Measurements from ENCODE around the gene ODAM.
"Not testable (repeated sequence)": the region's sequence is repeated elsewhere in the genome, so short reads cannot be mapped to it uniquely, and the experiment has no call there.

- TF ChIP-seq SUZ12 (IDR thresholded peaks at IDR 0.05; ENCODE audit: extremely low read depth, insufficient read depth, insufficient read length); YY1 (IDR thresholded peaks at IDR 0.05; ENCODE audit: insufficient read depth, insufficient read length); ZNF274 (IDR thresholded peaks at IDR 0.05; ENCODE audit: low read depth, low read length): not testable (repeated sequence)
These were observed 17.2 kb downstream of the ODAM start for GRCh38 chr4:70212752-70213151.

All from NT2/D1 (cell line).